Right lobe of liver (tissue), 6 donors: ENCODE data around the gene STXBP3. TPM values are rescaled to one million over a fixed set of nuclear protein-coding genes. Genes with fewer than 3 reads are reported as not detected.

Experiments used
- ATAC-seq, 4 donors: fragments of 200-7000 bp; cut with Tn5 transposase; one replicate each; pipeline ENCODE4 v1.9.1; 2020; ENCODE audit warnings: mild to moderate bottlenecking in 4 of 4, moderate library complexity in 4 of 4
- DNase-seq, 3 donors: peaks; one replicate each; pipeline ENCODE4 v3.0.0-alpha.2; 2020
- H3K27ac ChIP-seq, 3 donors: fragments of 200-600 bp; one replicate each; pipeline ENCODE4 v1.8.0; 2022
- H3K27me3 ChIP-seq, 2 donors: fragments of 200-600 bp; one replicate each; pipeline ENCODE4 v1.8.0; 2022
- H3K36me3 ChIP-seq, 4 donors: fragments of 200-600 bp; sonication (generic) in 1 of 4; one replicate each; pipeline versions ENCODE4 v1.5.1 to v1.8.0; 2017 to 2022; ENCODE audit warnings: control low read depth in 1 of 4
- H3K4me1 ChIP-seq, 4 donors: fragments of 200-600 bp; sonication (generic) in 1 of 4; one replicate each; pipeline versions ENCODE4 v1.5.1 to v1.8.0; 2017 to 2022; ENCODE audit warnings: control low read depth in 1 of 4
- H3K4me3 ChIP-seq, 3 donors: fragments of 200-600 bp; one replicate each; pipeline ENCODE4 v1.8.0; 2022
- H3K9me3 ChIP-seq, 4 donors: fragments of 200-600 bp; sonication (generic) in 1 of 4; one replicate each; pipeline versions ENCODE4 v1.5.1 to v1.8.0; 2017 to 2022; ENCODE audit warnings: control low read depth in 1 of 4
- POLR2A ChIP-seq: fragments of 450-650 bp; IDR thresholded peaks from one replicate; pipeline ENCODE4 v1.6.1; 2017; ENCODE audit warnings: antibody characterized with exemption, mild to moderate bottlenecking
- WGBS: methylation state at CpG from one replicate; pipeline ENCODE4 v1.1.6; 2018; ENCODE audit warnings: low coverage, low lambda C conversion rate; ENCODE audit not compliant: insufficient coverage; ENCODE audit errors: missing lambda C conversion rate; 5-methylcytosine and 5-hydroxymethylcytosine counted together
- intact Hi-C, 2 donors: fragments of 100-400 bp; cut with DNase I; formaldehyde crosslinking; loops; one replicate each; pipeline versions ENCODE4 v1.11.2 to v1.14.1; 2022
- total RNA-seq, 6 experiments: library from RNA; depleted of rRNA in 2 of 6; stranded (reverse); fragments of >200 nt in 2 of 6; fragmentation: NEBNext Ultra II Directional in 3 of 6; extraction: Animal tissue kit (Norgen Biotek cat#: 25700) in 3 of 6; gene quantifications; one replicate each; pipeline versions ENCODE4 v1.1.0 to v1.2.4, GENCODE V29; 2016 to 2023
- TF ChIP-seq, protein P1 (sequence below), 4 donors: fragments of 200-600 bp in 3 of 4; fragments of 450-650 bp in 1 of 4; IDR thresholded peaks; one replicate each; pipeline versions ENCODE4 v1.5.1 to v1.8.0; 2016 to 2022; ENCODE audit warnings: antibody characterized with exemption in 4 of 4, mild to moderate bottlenecking in 2 of 4
- donor health status: DM: no; HTN: yes; CAD: no.
- donor health status: DM: no; HTN: no; CAD: no.
- donor health status: DM: no; HTN: no; CAD: no.
- donor health status: DM: no; HTN: yes; CAD: no.
- donor health status: DM: no; HTN: yes; CAD: no.

The STXBP3 gene
- total RNA-seq, 6 experiments from 2014 or later: 15.3 to 32.2 (median 22.3) TPM

DNA sequence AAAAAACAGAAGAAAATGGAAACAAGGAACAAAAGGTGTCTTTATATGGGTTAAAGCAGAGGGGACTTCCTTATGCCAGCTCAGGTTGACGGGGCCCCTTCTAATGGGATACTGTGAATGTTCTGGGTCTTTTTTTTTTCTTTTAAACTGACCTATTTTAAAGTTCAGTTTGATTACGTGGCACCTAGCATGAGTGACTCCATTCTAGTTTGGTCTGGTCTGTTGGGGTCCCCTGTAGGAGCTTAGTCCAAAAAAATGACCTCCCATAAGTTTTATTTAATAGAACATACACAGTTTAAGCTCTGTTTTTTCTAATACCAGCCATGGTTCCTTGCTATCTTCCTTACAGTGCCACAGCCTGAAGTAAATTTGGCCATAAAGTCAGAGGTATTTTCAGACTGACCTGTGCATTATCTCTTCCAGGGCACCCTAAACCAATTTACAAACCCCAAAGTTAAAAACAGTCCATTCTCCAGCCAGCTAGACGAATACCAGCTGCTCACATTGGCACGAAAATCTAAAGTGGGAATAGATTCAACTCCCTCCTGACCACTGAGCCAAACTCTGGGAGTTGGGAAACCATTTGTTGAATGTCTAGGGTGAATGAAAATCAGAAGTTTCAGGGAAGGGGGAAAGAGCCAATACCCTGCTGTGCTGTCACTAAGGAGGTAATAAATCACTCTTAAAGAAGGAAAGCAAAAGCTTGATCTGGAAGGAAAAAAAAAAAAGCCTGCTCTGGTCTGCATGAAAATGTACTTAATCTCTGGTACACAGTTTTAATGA, 68.1 kb downstream of the STXBP3 start:
- DNase-seq (no peak), ATAC-seq (peak in 1 of 4 donors; percentile 22)
- intact Hi-C loops: no loop called here
- 62% methylated on average over 3 of the region's 4 CpGs for WGBS
- H3K27ac ChIP-seq: no peak overlapping the region
- H3K27me3 ChIP-seq: no peaks in the 10 kb centered on the region
- no peak overlapping the region for H3K4me3 ChIP-seq
- H3K4me1 ChIP-seq: no peaks in the 10 kb centered on the region
- H3K9me3 ChIP-seq: no peaks in the 10 kb centered on the region
- peaks cover 0 to 4% (median 0%) of the 10 kb centered on the region in 4 donors for H3K36me3 ChIP-seq
- TF ChIP-seq, protein P1, sequence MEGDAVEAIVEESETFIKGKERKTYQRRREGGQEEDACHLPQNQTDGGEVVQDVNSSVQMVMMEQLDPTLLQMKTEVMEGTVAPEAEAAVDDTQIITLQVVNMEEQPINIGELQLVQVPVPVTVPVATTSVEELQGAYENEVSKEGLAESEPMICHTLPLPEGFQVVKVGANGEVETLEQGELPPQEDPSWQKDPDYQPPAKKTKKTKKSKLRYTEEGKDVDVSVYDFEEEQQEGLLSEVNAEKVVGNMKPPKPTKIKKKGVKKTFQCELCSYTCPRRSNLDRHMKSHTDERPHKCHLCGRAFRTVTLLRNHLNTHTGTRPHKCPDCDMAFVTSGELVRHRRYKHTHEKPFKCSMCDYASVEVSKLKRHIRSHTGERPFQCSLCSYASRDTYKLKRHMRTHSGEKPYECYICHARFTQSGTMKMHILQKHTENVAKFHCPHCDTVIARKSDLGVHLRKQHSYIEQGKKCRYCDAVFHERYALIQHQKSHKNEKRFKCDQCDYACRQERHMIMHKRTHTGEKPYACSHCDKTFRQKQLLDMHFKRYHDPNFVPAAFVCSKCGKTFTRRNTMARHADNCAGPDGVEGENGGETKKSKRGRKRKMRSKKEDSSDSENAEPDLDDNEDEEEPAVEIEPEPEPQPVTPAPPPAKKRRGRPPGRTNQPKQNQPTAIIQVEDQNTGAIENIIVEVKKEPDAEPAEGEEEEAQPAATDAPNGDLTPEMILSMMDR (IDR thresholded peaks at IDR 0.05): no peak
- no peak for TF ChIP-seq POLR2A

DNA sequence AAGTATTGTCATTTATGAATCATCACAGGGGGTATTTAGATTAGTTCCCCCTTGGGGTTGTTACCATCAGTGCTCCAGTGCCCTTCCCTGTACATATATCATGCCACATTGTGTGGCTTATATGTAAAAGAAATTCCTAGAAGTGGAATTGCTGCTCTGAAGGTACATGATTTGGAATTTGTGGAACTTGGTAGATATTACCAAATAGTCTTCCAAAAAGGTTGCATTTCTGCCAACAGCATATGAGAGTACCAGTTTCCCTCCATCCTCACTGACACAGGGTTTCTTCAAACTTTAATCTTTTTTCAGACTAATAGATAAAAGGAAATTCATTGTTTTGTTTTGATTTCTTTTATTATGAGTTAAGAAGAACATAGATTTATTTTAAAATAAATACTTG, 69.1 kb downstream of the STXBP3 start:
- Histone ChIP-seq H3K4me3 (no peak overlapping the region), H3K27ac (no peak overlapping the region), H3K27me3 (no peaks in the 10 kb centered on the region), H3K36me3 (peaks cover 0 to 4% (median 0%) of the 10 kb centered on the region in 4 donors), H3K4me1 (no peaks in the 10 kb centered on the region), H3K9me3 (no peaks in the 10 kb centered on the region)
- DNase-seq (no peak), ATAC-seq (no peak)
- TF ChIP-seq POLR2A: no peak
- TF ChIP-seq, protein P1 (IDR thresholded peaks at IDR 0.05): no peak
- intact Hi-C loops: no loop called here

DNA sequence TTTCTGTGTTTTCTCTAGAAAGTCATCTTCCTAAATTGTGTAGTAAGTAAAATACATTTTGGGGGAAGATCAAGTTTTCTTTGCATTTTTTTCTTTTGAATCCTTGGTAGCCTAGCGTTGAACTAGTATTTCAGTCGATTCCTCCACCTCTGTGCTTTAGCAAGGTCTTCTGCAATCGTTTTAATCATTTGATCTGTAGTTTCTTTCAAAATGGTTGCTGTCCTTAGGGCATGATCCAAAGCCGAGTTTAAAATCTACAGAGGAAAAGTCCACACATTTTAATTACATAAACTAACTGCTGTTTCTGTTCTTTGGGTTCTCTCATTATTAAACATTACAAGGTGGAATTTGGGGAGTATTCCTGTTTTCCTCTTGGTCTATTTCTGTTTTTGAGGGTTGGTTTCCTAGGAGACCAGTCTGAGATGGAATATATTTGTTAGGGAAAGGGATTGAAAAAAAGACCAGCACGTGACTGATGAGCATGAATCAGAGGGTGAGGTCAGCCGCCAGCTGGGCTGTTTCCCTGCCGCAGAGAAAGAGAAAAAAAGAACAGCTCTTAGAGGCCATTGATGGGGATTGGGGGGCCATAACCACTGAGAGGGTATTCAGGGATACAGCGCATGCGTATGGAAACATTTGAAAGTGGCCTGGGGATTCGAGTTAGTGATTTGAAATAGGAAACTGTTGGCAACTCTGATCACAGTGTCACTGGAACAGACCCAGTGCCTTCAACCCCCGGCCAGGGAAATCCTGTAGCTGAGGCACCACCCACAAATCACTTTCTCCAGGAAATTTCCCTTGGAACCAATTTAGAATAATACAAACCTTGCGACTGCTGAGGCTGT, 69.8 kb downstream of the STXBP3 start:
- no peaks in the 10 kb centered on the region for H3K27me3 ChIP-seq
- H3K4me3 ChIP-seq: no peak overlapping the region
- H3K4me1 ChIP-seq: no peaks in the 10 kb centered on the region
- 43% methylated on average over 11 of the region's 12 CpGs for WGBS
- DNase-seq (peak in 1 of 3 donors; percentile 26), ATAC-seq (peak; percentile 60 to 92 (median 69))
- peak overlapping the region in 2 of 3 donors; percentile 10 to 59 for H3K27ac ChIP-seq
- TF ChIP-seq, protein P1 (IDR thresholded peaks at IDR 0.05): no peak
- no peak for TF ChIP-seq POLR2A
- peaks cover 0 to 4% (median 0%) of the 10 kb centered on the region in 4 donors for H3K36me3 ChIP-seq
- intact Hi-C loops: no loop called here
- H3K9me3 ChIP-seq: no peaks in the 10 kb centered on the region

DNA sequence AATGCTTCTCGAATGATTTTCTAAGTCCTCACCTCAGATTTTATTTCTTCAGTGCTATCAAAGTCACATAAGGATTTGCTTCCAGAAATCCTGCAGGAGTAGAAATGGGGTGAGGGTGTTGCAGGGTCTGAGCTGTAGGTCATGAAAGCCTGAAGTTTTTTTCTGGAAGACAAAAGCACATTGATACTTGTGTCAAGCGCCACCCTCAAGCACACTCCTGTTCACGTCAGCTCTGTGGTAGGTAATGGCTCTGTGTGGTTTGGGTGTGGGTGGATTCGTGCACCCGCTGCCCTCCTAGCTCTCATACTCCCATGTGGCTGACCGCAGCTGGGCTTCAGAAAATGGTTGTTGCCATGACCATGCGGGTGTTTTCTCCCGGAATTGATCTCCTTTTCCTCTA, 70.5 kb downstream of the STXBP3 start:
- TF ChIP-seq, protein P1 (IDR thresholded peaks at IDR 0.05): no peak
- TF ChIP-seq POLR2A: no peak
- intact Hi-C loops: no loop called here
- H3K36me3 ChIP-seq: no peaks in the 10 kb centered on the region
- 80% methylated on average over 5 of the region's 8 CpGs for WGBS
- H3K4me3 ChIP-seq: no peak overlapping the region
- no peaks in the 10 kb centered on the region for H3K9me3 ChIP-seq
- DNase-seq (no peak), ATAC-seq (no peak)
- peak overlapping the region in 2 of 3 donors; percentile 10 to 59 for H3K27ac ChIP-seq
- no peaks in the 10 kb centered on the region for H3K27me3 ChIP-seq
- H3K4me1 ChIP-seq: no peaks in the 10 kb centered on the region
